Liver (tissue), 9 donors: ENCODE measurements around the gene C12orf57. TPM values are rescaled to one million over a fixed set of nuclear protein-coding genes. Genes with fewer than 3 reads are reported as not detected.

Source experiments
- DNase-seq: peaks from one replicate; pipeline ENCODE4 v3.0.0-alpha.2; 2017; ENCODE audit warnings: low spot score
- H3K27ac ChIP-seq, 2 donors: one replicate each; pipeline ENCODE4 v1.7.0; 2013; ENCODE audit warnings: inconsistent platforms in 2 of 2, low read length in 2 of 2, control low read depth in 1 of 2, low read depth in 1 of 2, mild to moderate bottlenecking in 1 of 2
- H3K27me3 ChIP-seq, 4 donors: one replicate each; pipeline versions ENCODE4 v1.6.1 to v1.7.0; 2013; ENCODE audit warnings: low read length in 3 of 4, inconsistent platforms in 1 of 4, mild to moderate bottlenecking in 1 of 4, moderate library complexity in 1 of 4; ENCODE audit not compliant: control insufficient read depth in 4 of 4, insufficient read depth in 4 of 4
- H3K36me3 ChIP-seq, 4 donors: one replicate each; pipeline versions ENCODE4 v1.6.1 to v1.7.0; 2013; ENCODE audit warnings: low read length in 3 of 4, mild to moderate bottlenecking in 3 of 4, low read depth in 1 of 4, moderate library complexity in 1 of 4; ENCODE audit not compliant: control insufficient read depth in 4 of 4, insufficient read depth in 3 of 4
- H3K4me1 ChIP-seq, 4 donors: one replicate each; pipeline versions ENCODE4 v1.6.1 to v1.7.0; 2013; ENCODE audit warnings: low read length in 3 of 4, mild to moderate bottlenecking in 3 of 4, moderate library complexity in 1 of 4; ENCODE audit not compliant: control insufficient read depth in 4 of 4, insufficient read depth in 4 of 4
- H3K4me3 ChIP-seq, 3 donors: one replicate each; pipeline versions ENCODE4 v1.6.1 to v1.7.0; 2013; ENCODE audit warnings: low read length in 3 of 3, control low read depth in 1 of 3, low read depth in 1 of 3, mild to moderate bottlenecking in 1 of 3
- H3K9ac ChIP-seq, 2 donors: one replicate each; pipeline ENCODE4 v1.7.0; 2013; ENCODE audit warnings: low read length in 2 of 2, mild to moderate bottlenecking in 2 of 2, moderate library complexity in 2 of 2, control low read depth in 1 of 2, low read depth in 1 of 2
- H3K9me3 ChIP-seq, 4 donors: one replicate each; pipeline versions ENCODE4 v1.6.1 to v1.7.0; 2013; ENCODE audit warnings: low read length in 3 of 4; ENCODE audit not compliant: control insufficient read depth in 4 of 4
- EGR1 ChIP-seq, 2 donors: IDR thresholded peaks; 2 replicates each; pipeline ENCODE4 v1.6.1; 2016 to 2018; ENCODE audit warnings: antibody characterized with exemption in 2 of 2, low read depth in 2 of 2
- FOXA1 ChIP-seq: IDR thresholded peaks from 2 replicates; pipeline ENCODE4 v1.6.1; 2016; ENCODE audit warnings: antibody characterized with exemption
- GABPA ChIP-seq, 2 donors: IDR thresholded peaks in 1 of 2; conservative IDR thresholded peaks in 1 of 2; 2 replicates each; pipeline ENCODE4 v1.6.1; 2016; ENCODE audit warnings: antibody characterized with exemption in 2 of 2, mild to moderate bottlenecking in 1 of 2, moderate library complexity in 1 of 2
- HNF4A ChIP-seq, 2 donors: conservative IDR thresholded peaks; 2 replicates each; pipeline ENCODE4 v1.6.1; 2016; ENCODE audit warnings: antibody characterized with exemption in 2 of 2, mild to moderate bottlenecking in 2 of 2
- JUND ChIP-seq, 2 donors: IDR thresholded peaks; 2 replicates each; pipeline ENCODE4 v1.6.1; 2016; ENCODE audit warnings: antibody characterized with exemption in 2 of 2
- NR2F2 ChIP-seq: IDR thresholded peaks from 2 replicates; pipeline ENCODE4 v1.6.1; 2016; ENCODE audit warnings: antibody characterized with exemption
- RAD21 ChIP-seq, 2 donors: IDR thresholded peaks; 2 replicates each; pipeline ENCODE4 v1.6.1; 2016; ENCODE audit warnings: antibody characterized with exemption in 2 of 2, mild to moderate bottlenecking in 2 of 2
- RXRA ChIP-seq, 2 donors: IDR thresholded peaks; 2 replicates each; pipeline ENCODE4 v1.6.1; 2017 to 2018; ENCODE audit warnings: antibody characterized with exemption in 2 of 2, mild to moderate bottlenecking in 1 of 2
- WGBS: extraction: QIAGEN DNeasy Blood & Tissue Kit; methylation state at CpG from one replicate; pipeline ENCODE4 v1.1.7; 2013; 5-methylcytosine and 5-hydroxymethylcytosine counted together
- polyA plus RNA-seq, 2 donors: library from polyadenylated mRNA; stranded (reverse) in 1 of 2; unstranded in 1 of 2; fragments of 200-250 nt in 1 of 2; fragments of >200 nt in 1 of 2; fragmentation: Nextera tagmentation in 1 of 2; extraction: Ambion mirVana in 1 of 2; gene quantifications; one replicate each; pipeline versions ENCODE4 v1.2.1 to v1.2.3, GENCODE V29; 2013 to 2015
- total RNA-seq, 2 donors: library from RNA; depleted of rRNA; stranded (reverse); fragments of >200 nt; gene quantifications; one replicate each; pipeline ENCODE4 v1.2.3, GENCODE V29; 2014
- TF ChIP-seq, protein P1 (sequence below): IDR thresholded peaks from 2 replicates; pipeline ENCODE4 v1.6.1; 2016; ENCODE audit warnings: antibody characterized with exemption, mild to moderate bottlenecking
- TF ChIP-seq, protein P2 (sequence below): IDR thresholded peaks from 2 replicates; pipeline ENCODE4 v1.6.1; 2016; ENCODE audit warnings: antibody characterized with exemption
- TF ChIP-seq, protein P3 (sequence below): IDR thresholded peaks from 2 replicates; pipeline ENCODE4 v1.6.1; 2016; ENCODE audit warnings: antibody characterized with exemption
- donor health status: healthy.
- donor health status: healthy.
- donor health status: healthy.
- donor health status: healthy.
- donor health status: healthy.

Gene C12orf57
- total and polyA plus RNA-seq, 4 donors: 49.2 to 193 (median 65.7) TPM

DNA sequence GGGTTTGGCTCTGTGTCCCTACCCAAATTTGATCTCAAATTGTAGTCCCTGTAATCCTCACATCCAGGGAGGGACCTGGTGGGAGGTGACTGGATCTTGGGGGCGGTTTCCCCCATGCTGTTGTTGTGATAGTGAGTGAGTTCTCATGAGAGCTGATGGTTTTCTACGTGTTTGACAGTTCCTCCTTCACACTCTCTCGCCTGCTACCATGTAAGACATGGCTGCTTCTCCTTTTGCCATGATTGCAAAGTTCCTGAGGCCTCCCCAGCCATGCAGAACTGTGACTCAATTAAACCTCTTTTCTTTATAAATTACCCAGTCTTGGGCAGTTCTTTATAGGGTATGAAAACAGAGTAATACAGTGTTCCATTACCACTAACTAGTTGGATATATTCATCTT lies 49.5 kb upstream of the C12orf57 start:
- no peaks in the 10 kb centered on the region for H3K9me3 ChIP-seq
- H3K36me3 ChIP-seq: no peaks in the 10 kb centered on the region
- H3K27ac ChIP-seq: no peak overlapping the region
- no peak for TF ChIP-seq RAD21 (IDR thresholded peaks at IDR 0.05)
- TF ChIP-seq, protein P1, sequence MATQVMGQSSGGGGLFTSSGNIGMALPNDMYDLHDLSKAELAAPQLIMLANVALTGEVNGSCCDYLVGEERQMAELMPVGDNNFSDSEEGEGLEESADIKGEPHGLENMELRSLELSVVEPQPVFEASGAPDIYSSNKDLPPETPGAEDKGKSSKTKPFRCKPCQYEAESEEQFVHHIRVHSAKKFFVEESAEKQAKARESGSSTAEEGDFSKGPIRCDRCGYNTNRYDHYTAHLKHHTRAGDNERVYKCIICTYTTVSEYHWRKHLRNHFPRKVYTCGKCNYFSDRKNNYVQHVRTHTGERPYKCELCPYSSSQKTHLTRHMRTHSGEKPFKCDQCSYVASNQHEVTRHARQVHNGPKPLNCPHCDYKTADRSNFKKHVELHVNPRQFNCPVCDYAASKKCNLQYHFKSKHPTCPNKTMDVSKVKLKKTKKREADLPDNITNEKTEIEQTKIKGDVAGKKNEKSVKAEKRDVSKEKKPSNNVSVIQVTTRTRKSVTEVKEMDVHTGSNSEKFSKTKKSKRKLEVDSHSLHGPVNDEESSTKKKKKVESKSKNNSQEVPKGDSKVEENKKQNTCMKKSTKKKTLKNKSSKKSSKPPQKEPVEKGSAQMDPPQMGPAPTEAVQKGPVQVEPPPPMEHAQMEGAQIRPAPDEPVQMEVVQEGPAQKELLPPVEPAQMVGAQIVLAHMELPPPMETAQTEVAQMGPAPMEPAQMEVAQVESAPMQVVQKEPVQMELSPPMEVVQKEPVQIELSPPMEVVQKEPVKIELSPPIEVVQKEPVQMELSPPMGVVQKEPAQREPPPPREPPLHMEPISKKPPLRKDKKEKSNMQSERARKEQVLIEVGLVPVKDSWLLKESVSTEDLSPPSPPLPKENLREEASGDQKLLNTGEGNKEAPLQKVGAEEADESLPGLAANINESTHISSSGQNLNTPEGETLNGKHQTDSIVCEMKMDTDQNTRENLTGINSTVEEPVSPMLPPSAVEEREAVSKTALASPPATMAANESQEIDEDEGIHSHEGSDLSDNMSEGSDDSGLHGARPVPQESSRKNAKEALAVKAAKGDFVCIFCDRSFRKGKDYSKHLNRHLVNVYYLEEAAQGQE: no peak
- TF ChIP-seq GABPA (IDR thresholded peaks at IDR 0.05 in 1 of 2, conservative IDR thresholded peaks at IDR 0.05 in 1 of 2): no peak
- TF ChIP-seq, protein P2, sequence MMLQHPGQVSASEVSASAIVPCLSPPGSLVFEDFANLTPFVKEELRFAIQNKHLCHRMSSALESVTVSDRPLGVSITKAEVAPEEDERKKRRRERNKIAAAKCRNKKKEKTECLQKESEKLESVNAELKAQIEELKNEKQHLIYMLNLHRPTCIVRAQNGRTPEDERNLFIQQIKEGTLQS: no peak
- TF ChIP-seq RXRA (IDR thresholded peaks at IDR 0.05): no peak
- no peak for TF ChIP-seq HNF4A (conservative IDR thresholded peaks at IDR 0.05)
- no peak for TF ChIP-seq NR2F2
- no peak for TF ChIP-seq JUND (IDR thresholded peaks at IDR 0.05)
- no peak overlapping the region for H3K9ac ChIP-seq
- no peak overlapping the region for H3K4me3 ChIP-seq
- WGBS: 92% methylated on average over 3 of the region's 3 CpGs
- H3K4me1 ChIP-seq: peaks cover 2 to 10% (median 8%) of the 10 kb centered on the region in 4 donors
- no peaks in the 10 kb centered on the region for H3K27me3 ChIP-seq
- no peak for DNase-seq

DNA sequence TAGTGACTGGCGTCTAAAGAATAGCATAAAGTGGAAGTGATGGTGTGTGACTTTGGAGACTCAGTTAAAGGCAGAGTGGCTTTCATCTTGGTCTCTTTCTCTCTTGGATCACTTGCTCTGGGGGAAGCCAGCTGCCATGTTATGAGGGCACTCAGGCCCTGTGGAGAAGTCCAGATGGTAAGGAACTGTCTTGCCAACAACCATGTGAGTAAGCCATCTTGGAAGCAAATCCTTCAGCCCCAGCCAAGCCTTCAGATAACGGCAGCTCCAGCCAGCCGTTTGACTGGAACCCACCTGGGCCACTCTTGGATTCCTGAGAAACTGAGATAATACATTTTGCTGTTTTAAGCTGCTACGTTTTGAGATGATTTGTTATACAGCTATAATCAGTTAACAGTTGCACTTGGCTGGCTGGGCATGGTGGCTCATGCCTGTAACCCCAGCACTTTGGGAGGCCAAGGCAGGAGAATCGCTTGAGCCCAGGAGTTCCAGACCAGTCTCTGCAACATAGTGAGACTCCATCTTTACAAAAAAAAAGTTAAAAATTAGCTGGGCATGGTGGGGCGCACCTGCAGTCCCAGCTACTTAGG lies 46.9 kb upstream of the C12orf57 start:
- H3K4me3 ChIP-seq: no peak overlapping the region
- DNase-seq: no peak
- 94% methylated on average over 6 of the region's 6 CpGs for WGBS
- TF ChIP-seq RAD21 (IDR thresholded peaks at IDR 0.05) (no peak), NR2F2 (no peak), EGR1 (IDR thresholded peaks at IDR 0.05; ENCODE audit: low read depth in 2 of 2) (no peak), FOXA1 (no peak)
- TF ChIP-seq, protein P3, sequence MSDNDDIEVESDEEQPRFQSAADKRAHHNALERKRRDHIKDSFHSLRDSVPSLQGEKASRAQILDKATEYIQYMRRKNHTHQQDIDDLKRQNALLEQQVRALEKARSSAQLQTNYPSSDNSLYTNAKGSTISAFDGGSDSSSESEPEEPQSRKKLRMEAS: no peak
- TF ChIP-seq, protein P1: no peak
- H3K9ac ChIP-seq: no peak overlapping the region
- no peaks in the 10 kb centered on the region for H3K9me3 ChIP-seq
- no peaks in the 10 kb centered on the region for H3K4me1 ChIP-seq
- no peaks in the 10 kb centered on the region for H3K36me3 ChIP-seq
- no peaks in the 10 kb centered on the region for H3K27me3 ChIP-seq
- H3K27ac ChIP-seq: no peak overlapping the region
